ENCODE measurements around the gene SIGLEC5. TPM values are rescaled to one million over a fixed set of nuclear protein-coding genes. Genes with fewer than 3 reads are reported as not detected.

SIGLEC5 gene
- total RNA-seq, 2 donors from 2014 or later: not detected

DNA sequence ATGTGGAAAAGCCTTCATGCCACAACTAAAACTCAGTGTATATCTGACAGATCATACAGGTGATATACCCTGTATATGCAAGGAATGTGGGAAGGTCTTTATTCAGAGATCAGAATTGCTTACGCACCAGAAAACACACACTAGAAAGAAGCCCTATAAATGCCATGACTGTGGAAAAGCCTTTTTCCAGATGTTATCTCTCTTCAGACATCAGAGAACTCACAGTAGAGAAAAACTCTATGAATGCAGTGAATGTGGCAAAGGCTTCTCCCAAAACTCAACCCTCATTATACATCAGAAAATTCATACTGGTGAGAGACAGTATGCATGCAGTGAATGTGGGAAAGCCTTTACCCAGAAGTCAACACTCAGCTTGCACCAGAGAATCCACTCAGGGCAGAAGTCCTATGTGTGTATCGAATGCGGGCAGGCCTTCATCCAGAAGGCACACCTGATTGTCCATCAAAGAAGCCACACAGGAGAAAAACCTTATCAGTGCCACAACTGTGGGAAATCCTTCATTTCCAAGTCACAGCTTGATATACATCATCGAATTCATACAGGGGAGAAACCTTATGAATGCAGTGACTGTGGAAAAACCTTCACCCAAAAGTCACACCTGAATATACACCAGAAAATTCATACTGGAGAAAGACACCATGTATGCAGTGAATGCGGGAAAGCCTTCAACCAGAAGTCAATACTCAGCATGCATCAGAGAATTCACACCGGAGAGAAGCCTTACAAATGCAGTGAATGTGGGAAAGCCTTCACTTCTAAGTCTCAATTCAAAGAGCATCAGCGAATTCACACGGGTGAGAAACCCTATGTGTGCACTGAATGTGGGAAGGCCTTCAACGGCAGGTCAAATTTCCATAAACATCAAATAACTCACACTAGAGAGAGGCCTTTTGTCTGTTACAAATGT, 42.7 kb downstream of the SIGLEC5 start:
- H3K27me3 Mint-ChIP-seq: no peaks in the 10 kb centered on the region
- H3K4me3 Mint-ChIP-seq: no peak overlapping the region
- no peak overlapping the region for H3K27ac Mint-ChIP-seq
- peaks cover 53% of the 10 kb centered on the region for H3K36me3 Mint-ChIP-seq (ENCODE audit: low read depth)
- H3K4me1 Mint-ChIP-seq: no peaks in the 10 kb centered on the region
- ATAC-seq (replicated peaks): no peak
- H3K9me3 Mint-ChIP-seq: peaks cover 32% of the 10 kb centered on the region

DNA sequence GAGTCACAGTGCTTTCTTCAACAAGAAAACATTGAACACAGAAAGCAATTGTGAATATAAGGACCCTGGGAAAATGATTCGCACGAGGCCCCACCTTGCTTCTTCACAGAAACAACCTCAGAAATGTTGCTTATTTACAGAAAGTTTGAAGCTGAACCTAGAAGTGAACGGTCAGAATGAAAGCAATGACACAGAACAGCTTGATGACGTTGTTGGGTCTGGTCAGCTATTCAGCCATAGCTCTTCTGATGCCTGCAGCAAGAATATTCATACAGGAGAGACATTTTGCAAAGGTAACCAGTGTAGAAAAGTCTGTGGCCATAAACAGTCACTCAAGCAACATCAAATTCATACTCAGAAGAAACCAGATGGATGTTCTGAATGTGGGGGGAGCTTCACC, 43.4 kb downstream of the SIGLEC5 start:
- H3K9me3 Mint-ChIP-seq: peaks cover 32% of the 10 kb centered on the region
- peaks cover 60% of the 10 kb centered on the region for H3K36me3 Mint-ChIP-seq (ENCODE audit: low read depth)
- no peak overlapping the region for H3K4me3 Mint-ChIP-seq

DNA sequence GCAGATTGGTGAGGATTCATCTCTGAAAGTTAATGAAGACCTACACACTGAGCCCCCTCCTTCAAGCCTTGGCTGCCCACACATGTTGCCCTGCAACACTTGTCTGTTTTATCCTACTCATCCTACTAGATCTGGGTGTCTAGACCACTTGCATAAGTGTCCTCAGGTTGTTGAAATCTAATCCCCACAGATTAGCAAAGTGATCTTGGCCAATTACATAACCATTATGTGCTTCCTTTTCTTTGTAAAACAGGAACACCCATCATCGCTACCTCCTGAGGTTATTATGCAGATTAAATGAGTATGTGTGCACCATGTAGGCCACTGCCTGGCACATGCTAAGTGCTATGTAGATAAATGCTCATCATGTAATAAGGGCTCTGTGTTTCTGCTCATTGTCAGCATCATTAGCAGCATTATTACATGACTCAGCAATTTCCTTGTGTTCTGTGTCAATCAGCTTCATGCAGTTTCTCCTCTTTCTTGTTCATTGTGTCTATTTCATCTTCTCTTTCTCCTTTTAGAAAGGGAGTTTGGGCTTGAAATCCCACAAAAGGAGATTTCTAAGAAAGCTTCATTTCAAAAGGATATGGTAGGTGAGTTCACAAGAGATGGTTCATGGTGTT, 44.0 kb downstream of the SIGLEC5 start:
- no peaks in the 10 kb centered on the region for H3K27me3 Mint-ChIP-seq
- peaks cover 66% of the 10 kb centered on the region for H3K36me3 Mint-ChIP-seq (ENCODE audit: low read depth)
- peaks cover 32% of the 10 kb centered on the region for H3K9me3 Mint-ChIP-seq
- no peak overlapping the region for H3K4me3 Mint-ChIP-seq
- no peak overlapping the region for H3K27ac Mint-ChIP-seq
- H3K4me1 Mint-ChIP-seq: no peaks in the 10 kb centered on the region
- no peak for ATAC-seq (replicated peaks)

More for the DNA sequence above, 43.4 kb downstream of the SIGLEC5 start:
- H3K27me3 Mint-ChIP-seq: no peaks in the 10 kb centered on the region
- no peaks in the 10 kb centered on the region for H3K4me1 Mint-ChIP-seq
- peak; percentile 12 for ATAC-seq (replicated peaks)
- H3K27ac Mint-ChIP-seq: no peak overlapping the region

DNA sequence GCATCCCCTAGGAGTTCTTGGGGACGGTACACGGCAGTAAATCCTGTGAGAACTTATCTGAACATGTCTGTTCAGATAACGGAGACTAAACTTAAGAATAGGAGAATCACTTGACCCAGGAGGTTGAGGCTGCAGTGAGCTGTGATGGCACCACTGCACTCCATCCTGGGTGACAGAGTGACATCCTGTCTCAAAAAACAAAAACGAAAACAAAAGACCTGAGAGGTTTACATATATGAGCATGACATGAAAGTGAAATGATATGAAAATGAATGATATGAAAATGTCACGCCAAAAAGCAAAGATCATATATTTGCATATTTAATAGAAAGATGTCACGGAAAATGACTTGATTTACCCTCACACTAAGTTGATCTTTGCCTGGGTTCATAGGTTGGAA, 53.4 kb downstream of the SIGLEC5 start:
- Mint-ChIP-seq H3K4me1 (peaks cover 6% of the 10 kb centered on the region), H3K4me3 (no peak overlapping the region), H3K36me3 (ENCODE audit: low read depth) (peaks cover 88% of the 10 kb centered on the region), H3K27me3 (no peaks in the 10 kb centered on the region), H3K9me3 (no peaks in the 10 kb centered on the region), H3K27ac (no peak overlapping the region)
- no peak for ATAC-seq (replicated peaks)

DNA sequence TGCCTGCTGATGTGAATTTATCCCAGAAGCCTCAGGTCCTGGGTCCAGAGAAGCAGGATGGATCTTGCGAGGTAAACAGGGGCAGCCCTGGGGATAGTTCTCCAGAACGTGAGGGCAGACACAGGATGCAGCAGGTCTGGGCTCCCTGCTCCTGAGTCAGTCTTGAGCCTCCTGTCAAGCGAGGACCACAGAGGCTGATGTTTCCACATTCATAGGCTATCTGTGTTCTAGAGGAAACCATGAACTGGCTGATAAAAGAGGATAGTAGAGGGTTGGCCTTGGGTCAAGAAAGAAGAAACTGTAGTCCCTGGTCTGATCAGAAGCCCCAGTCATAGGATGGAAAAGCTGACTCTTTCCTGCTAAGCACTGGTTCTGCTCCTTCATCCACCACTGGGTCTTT, 56.9 kb downstream of the SIGLEC5 start:
- no peak overlapping the region for H3K27ac Mint-ChIP-seq
- ATAC-seq (replicated peaks): no peak
- peaks cover 20% of the 10 kb centered on the region for H3K4me1 Mint-ChIP-seq
- H3K4me3 Mint-ChIP-seq: no peak overlapping the region
- no peaks in the 10 kb centered on the region for H3K9me3 Mint-ChIP-seq
- H3K27me3 Mint-ChIP-seq: no peaks in the 10 kb centered on the region
- peaks cover 67% of the 10 kb centered on the region for H3K36me3 Mint-ChIP-seq (ENCODE audit: low read depth)

DNA sequence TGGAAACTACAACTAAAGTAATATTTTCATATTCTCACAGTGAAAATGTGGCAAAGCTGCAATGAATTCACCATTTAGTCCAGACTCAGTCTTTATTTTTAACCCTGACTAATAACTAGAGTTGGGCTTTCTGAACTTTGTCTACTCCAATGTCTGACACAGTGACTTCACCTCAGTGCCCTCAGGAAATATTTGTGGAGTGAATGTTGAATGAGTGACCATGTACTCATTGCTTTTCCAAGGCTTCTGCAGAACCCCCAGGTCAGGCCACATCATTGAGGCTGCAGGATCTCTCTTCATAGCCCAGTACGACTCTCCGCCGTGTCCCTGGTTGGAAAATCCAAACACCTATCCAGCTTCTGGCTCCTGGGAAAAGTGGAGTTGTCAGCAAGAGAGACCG, 57.3 kb downstream of the SIGLEC5 start:
- H3K36me3 Mint-ChIP-seq (ENCODE audit: low read depth): peaks cover 63% of the 10 kb centered on the region
- H3K27me3 Mint-ChIP-seq: peaks cover 2% of the 10 kb centered on the region
- H3K4me3 Mint-ChIP-seq: no peak overlapping the region
- no peaks in the 10 kb centered on the region for H3K9me3 Mint-ChIP-seq
- H3K27ac Mint-ChIP-seq: no peak overlapping the region
- no peak for ATAC-seq (replicated peaks)
- H3K4me1 Mint-ChIP-seq: peaks cover 20% of the 10 kb centered on the region

DNA sequence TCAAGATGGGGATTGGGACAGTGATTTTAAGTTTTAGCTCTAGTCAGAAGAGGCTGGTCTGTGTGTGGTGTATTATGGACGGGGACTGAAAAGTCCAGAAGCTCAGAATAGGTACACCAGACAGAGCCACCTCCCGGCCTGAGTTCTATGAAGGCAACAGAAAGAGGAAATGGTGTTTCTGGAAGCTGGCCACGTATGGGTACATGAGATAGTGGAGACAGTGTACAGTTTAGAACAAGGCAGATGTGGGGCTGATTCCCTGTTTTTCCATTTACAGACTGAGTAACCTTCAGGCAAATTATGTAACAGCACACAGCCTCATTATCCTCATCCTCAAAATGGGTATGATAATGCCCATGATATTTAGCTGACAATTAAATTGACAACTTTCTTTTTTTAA, 57.8 kb downstream of the SIGLEC5 start:
- no peak for ATAC-seq (replicated peaks)
- no peak overlapping the region for H3K27ac Mint-ChIP-seq
- peaks cover 58% of the 10 kb centered on the region for H3K36me3 Mint-ChIP-seq (ENCODE audit: low read depth)
- H3K4me3 Mint-ChIP-seq: peak overlapping the region; percentile 98
- peaks cover 20% of the 10 kb centered on the region for H3K4me1 Mint-ChIP-seq
- H3K9me3 Mint-ChIP-seq: no peaks in the 10 kb centered on the region
- peaks cover 2% of the 10 kb centered on the region for H3K27me3 Mint-ChIP-seq

DNA sequence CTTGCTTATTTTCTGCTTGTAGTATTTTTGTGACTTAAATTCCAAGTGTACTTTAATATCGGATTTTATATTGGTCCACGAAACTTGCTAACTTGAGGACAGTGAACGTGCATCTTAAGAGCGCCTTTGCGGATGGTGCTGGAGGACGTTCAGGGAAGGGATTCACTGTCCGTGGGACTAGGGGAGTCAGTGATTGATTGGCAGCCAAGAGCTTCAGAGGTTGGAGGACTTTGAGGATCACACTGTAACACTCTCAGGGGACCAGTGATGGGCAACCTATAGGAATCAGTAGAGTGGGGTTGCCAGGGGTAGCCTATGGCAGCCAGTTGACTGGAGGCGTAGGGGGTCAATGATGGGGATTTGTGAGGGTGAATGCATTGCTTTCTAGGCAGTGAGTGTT, 58.6 kb downstream of the SIGLEC5 start:
- H3K27ac Mint-ChIP-seq: peak overlapping the region; percentile 97
- H3K4me3 Mint-ChIP-seq: peak overlapping the region; percentile 98
- ATAC-seq (replicated peaks): peak; percentile 13
- peaks cover 50% of the 10 kb centered on the region for H3K36me3 Mint-ChIP-seq (ENCODE audit: low read depth)
- H3K9me3 Mint-ChIP-seq: no peaks in the 10 kb centered on the region
- peaks cover 4% of the 10 kb centered on the region for H3K27me3 Mint-ChIP-seq
- peaks cover 20% of the 10 kb centered on the region for H3K4me1 Mint-ChIP-seq

DNA sequence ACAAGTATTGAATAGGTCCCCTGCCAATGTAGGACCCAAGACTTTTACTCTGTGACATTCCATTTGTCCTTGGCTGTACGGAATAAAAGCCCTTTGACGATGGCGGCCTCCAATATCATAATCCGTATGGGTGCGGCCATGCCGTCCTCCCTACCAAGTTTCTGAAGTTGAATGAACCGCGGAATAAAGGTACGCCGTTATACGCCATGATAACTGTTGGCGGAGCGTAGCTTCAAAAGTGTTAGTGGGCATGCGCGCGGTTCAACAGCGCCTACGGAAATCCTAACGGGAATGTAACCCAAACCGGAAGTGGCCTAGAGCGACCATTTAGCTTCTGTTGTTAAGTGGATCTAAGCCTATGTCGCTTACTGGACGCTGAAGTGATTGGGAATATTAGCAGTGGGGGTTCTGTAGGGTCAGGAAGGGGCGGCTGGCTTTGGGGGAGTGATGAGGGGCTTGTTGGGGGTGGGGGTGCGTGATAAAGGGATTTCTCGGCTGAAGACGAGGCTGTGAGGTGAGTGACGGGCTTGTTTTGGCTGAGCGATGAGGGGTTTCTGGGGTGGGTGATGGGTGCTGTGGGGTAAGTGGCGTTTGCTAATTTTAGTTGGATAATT, 59.1 kb downstream of the SIGLEC5 start, which contains the start of gene ZNF175:
Gene ZNF175 (plus strand): TSS at position 322 of the 614 bp plus-strand sequence. CDS start 2,047 bp downstream, outside the sequence.
- Mint-ChIP-seq H3K36me3 (ENCODE audit: low read depth) (peaks cover 45% of the 10 kb centered on the region), H3K4me3 (peak within 1 kb of the TSS; percentile 98), H3K27ac (peak within 1 kb of the TSS; percentile 97), H3K27me3 (peaks cover 7% of the 10 kb centered on the region), H3K4me1 (peaks cover 20% of the 10 kb centered on the region), H3K9me3 (no peaks in the 10 kb centered on the region)
- peak; percentile 91 for ATAC-seq (replicated peaks)

DNA sequence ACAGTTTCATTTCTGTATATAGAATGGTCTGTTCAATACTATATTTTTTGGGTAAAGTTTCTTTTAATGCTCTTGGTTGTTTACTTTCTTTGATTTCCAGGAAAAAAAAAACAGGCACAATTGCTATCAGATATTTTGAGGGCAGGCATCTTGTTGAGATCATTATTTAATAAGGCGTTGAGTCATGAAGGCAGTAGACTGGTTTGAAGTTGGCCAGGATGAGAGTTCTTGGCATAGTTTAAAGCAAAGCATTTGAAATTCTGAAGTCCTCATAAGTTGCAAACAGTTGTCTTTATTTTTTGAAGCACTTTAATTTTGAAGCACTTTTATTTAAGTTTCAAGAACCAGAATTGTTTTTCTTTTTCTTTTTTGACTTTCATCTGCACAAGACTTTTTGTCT, 61.7 kb downstream of the SIGLEC5 start:
- Mint-ChIP-seq H3K9me3 (no peaks in the 10 kb centered on the region), H3K27me3 (peaks cover 17% of the 10 kb centered on the region), H3K4me3 (no peak overlapping the region), H3K27ac (no peak overlapping the region), H3K4me1 (peaks cover 20% of the 10 kb centered on the region), H3K36me3 (ENCODE audit: low read depth) (peaks cover 19% of the 10 kb centered on the region)
- no peak for ATAC-seq (replicated peaks)

DNA sequence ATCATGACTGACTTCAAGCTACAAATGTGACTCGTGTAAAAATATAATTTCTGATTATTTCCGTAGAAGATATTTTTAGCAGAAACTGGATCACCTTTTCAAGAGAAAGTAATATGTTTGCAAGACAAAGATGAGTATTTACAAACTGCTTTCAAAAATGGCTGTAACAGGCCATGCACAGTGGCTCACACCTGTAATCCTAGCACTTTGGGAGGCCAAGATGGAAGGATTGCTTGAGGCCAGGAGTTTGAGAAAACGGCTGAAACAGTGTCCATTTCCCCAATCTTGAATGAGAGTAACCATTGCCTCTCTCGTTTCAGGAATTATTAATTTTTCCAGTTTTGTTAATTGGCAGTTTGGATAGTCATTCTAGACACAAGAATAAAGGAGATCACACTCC, 62.6 kb downstream of the SIGLEC5 start:
- Mint-ChIP-seq H3K9me3 (no peaks in the 10 kb centered on the region), H3K4me3 (no peak overlapping the region), H3K27me3 (peaks cover 20% of the 10 kb centered on the region), H3K27ac (no peak overlapping the region), H3K36me3 (ENCODE audit: low read depth) (peaks cover 14% of the 10 kb centered on the region), H3K4me1 (peaks cover 20% of the 10 kb centered on the region)
- no peak for ATAC-seq (replicated peaks)

DNA sequence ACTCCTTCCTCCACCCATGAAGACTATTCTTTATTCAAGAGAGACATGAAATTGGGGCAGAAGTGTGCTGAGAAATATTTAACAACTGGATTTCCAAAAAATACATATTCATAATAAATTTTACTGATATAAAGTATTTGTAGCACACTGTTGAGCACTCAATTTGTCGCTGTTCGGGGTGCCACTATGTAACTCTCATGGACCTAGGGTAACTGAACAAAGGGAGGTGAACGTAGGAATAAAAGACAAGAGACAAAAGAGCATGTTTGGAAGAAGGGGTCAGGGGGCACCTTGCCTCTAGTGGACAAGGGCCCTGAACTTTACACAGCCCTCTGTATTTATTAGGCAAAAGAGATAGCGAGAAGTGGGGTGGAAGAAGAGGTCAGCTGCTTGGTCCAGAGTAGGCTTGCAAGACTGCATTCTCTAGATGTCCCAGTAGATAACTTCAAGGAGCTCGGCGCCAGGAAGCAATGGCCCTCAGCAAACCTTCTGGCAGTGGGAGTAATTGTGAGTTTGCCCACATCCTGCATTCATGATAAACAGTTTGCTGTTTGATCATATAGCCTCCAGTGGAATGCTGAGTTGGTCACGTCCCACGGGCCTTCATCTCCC, 63.6 kb downstream of the SIGLEC5 start:
- Mint-ChIP-seq H3K9me3 (no peaks in the 10 kb centered on the region), H3K4me1 (peaks cover 11% of the 10 kb centered on the region), H3K4me3 (no peak overlapping the region), H3K27me3 (peaks cover 24% of the 10 kb centered on the region), H3K36me3 (ENCODE audit: low read depth) (peaks cover 6% of the 10 kb centered on the region), H3K27ac (no peak overlapping the region)
- ATAC-seq (replicated peaks): no peak

DNA sequence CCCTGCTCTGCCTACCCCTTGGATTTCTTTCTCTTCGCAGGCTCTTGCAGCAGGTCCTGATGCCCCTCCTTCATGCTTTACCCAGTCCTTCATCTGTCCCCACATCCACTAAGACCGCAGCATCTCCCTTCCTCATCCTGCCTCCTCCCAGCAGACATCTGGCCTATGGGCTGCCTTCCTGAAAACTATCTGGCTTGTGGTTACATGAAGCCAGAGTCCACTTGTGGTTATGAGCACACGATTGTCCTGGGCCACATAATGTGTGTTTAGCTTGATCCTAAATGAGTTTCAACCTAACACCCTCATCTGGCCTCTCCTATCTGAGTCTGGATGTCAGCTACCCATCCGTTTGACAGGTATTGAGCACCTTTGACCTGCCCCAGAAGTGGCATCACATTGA, 64.6 kb downstream of the SIGLEC5 start:
- Mint-ChIP-seq H3K27me3 (peaks cover 34% of the 10 kb centered on the region), H3K9me3 (no peaks in the 10 kb centered on the region), H3K27ac (no peak overlapping the region)

DNA sequence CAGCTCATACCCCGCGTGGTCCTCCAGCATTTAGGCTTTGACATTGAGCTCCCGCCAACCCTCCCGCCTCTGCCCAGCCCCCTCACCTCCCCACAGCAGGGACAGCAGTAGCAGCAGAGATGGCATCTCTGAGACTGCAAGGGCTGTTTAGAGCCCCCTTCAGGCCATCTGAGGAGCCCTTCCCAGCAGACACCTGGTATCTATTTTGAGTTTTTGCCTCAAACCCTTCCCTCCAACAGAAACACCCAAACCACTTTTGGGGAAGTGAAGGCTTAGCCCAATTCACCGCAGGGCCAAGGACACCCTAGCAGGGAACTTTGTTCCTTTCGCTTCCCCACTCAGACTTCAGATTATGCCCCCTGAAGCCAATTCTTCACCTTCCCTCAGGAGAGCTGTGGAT, 65.4 kb downstream of the SIGLEC5 start:
- H3K4me3 Mint-ChIP-seq: no peak overlapping the region
- no peaks in the 10 kb centered on the region for H3K9me3 Mint-ChIP-seq
- no peaks in the 10 kb centered on the region for H3K36me3 Mint-ChIP-seq (ENCODE audit: low read depth)
- H3K27ac Mint-ChIP-seq: no peak overlapping the region
- peaks cover 41% of the 10 kb centered on the region for H3K27me3 Mint-ChIP-seq
- no peak for ATAC-seq (replicated peaks)
- no peaks in the 10 kb centered on the region for H3K4me1 Mint-ChIP-seq

More for the DNA sequence above, 64.6 kb downstream of the SIGLEC5 start:
- Mint-ChIP-seq H3K4me1 (peaks cover 3% of the 10 kb centered on the region), H3K4me3 (no peak overlapping the region), H3K36me3 (ENCODE audit: low read depth) (no peaks in the 10 kb centered on the region)
- no peak for ATAC-seq (replicated peaks)

Measured in activated T-helper 17 cell treated with anti-CD3 and anti-CD28 coated beads, Interleukin-2, amount 50 U/mL, for 72 hours (primary cell).